H9 (cell line): ENCODE data around the gene EPAS1. TPM values are rescaled to one million over a fixed set of nuclear protein-coding genes. Genes with fewer than 3 reads are reported as not detected.

Experiments
- DNase-seq: peaks from one replicate; pipeline ENCODE4 v3.0.0-alpha.2; 2017
- H2AFZ ChIP-seq: one replicate; pipeline ENCODE4 v1.6.1; 2013; ENCODE audit warnings: mild to moderate bottlenecking, low read length, control low read depth, moderate library complexity
- H2AK5ac ChIP-seq: 2 replicates; pipeline ENCODE4 v1.6.1; 2013; ENCODE audit warnings: low read length, control low read depth, mixed read lengths; ENCODE audit not compliant: insufficient read length
- H2BK120ac ChIP-seq: one replicate; pipeline ENCODE4 v1.6.1; 2013; ENCODE audit warnings: low read depth, mild to moderate bottlenecking, low read length, control low read depth, inconsistent platforms; ENCODE audit not compliant: poor library complexity, severe bottlenecking
- H2BK12ac ChIP-seq: 2 replicates; pipeline ENCODE4 v1.6.1; 2013; ENCODE audit warnings: low read length, control low read depth, mixed read lengths, low read depth; ENCODE audit not compliant: insufficient read length
- H2BK15ac ChIP-seq: 2 replicates; pipeline ENCODE4 v1.6.1; 2013; ENCODE audit warnings: low read depth, low read length, control low read depth
- H2BK20ac ChIP-seq: one replicate; pipeline ENCODE4 v1.6.1; 2013; ENCODE audit warnings: low read depth, mild to moderate bottlenecking, low read length, control low read depth, inconsistent platforms; ENCODE audit not compliant: poor library complexity, severe bottlenecking
- H2BK5ac ChIP-seq: 2 replicates; pipeline ENCODE4 v1.6.1; 2013; ENCODE audit warnings: low read length, control low read depth, mixed read lengths; ENCODE audit not compliant: insufficient read length
- H3K14ac ChIP-seq: 2 replicates; pipeline ENCODE4 v1.6.1; 2013; ENCODE audit warnings: low read length, control low read depth; ENCODE audit not compliant: insufficient read depth
- H3K18ac ChIP-seq: 2 replicates; pipeline ENCODE4 v1.6.1; 2013; ENCODE audit warnings: low read depth, mild to moderate bottlenecking, mixed read lengths, low read length, control low read depth; ENCODE audit not compliant: insufficient read length
- H3K23ac ChIP-seq: 2 replicates; pipeline ENCODE4 v1.6.1; 2013; ENCODE audit warnings: low read length, control low read depth, mixed read lengths, low read depth; ENCODE audit not compliant: insufficient read length
- H3K23me2 ChIP-seq: 2 replicates; pipeline ENCODE4 v1.6.1; 2013; ENCODE audit warnings: low read depth, mild to moderate bottlenecking, mixed read lengths, low read length, control low read depth; ENCODE audit not compliant: insufficient read length, poor library complexity, severe bottlenecking
- H3K27ac ChIP-seq: 2 replicates; pipeline ENCODE4 v1.5.1; 2013; ENCODE audit warnings: low read length, control low read depth, mixed read lengths, low read depth; ENCODE audit not compliant: insufficient read length
- H3K27me3 ChIP-seq: 2 replicates; pipeline ENCODE4 v1.6.1; 2013; ENCODE audit warnings: low read length, control low read depth, inconsistent platforms; ENCODE audit not compliant: insufficient read depth
- H3K4ac ChIP-seq: 2 replicates; pipeline ENCODE4 v1.6.1; 2013; ENCODE audit warnings: low read depth, mild to moderate bottlenecking, control low read depth, inconsistent platforms, low read length, moderate library complexity
- H3K4me1 ChIP-seq: 2 replicates; pipeline ENCODE4 v1.6.1; 2013; ENCODE audit warnings: low read length, control low read depth, inconsistent platforms; ENCODE audit not compliant: insufficient read depth
- H3K4me2 ChIP-seq: 2 replicates; pipeline ENCODE4 v1.6.1; 2013; ENCODE audit warnings: low read length, control low read depth, mixed read lengths; ENCODE audit not compliant: insufficient read length, insufficient read depth
- H3K56ac ChIP-seq: 2 replicates; pipeline ENCODE4 v1.6.1; 2013; ENCODE audit warnings: low read depth, mild to moderate bottlenecking, mixed read lengths, low read length, control low read depth; ENCODE audit not compliant: insufficient read length
- H3K79me1 ChIP-seq: 2 replicates; pipeline ENCODE4 v1.6.1; 2013; ENCODE audit warnings: low read depth, mild to moderate bottlenecking, moderate library complexity, low read length, control low read depth, inconsistent platforms; ENCODE audit not compliant: insufficient read depth, poor library complexity, severe bottlenecking
- H3K79me2 ChIP-seq: 2 replicates; pipeline ENCODE4 v1.6.1; 2013; ENCODE audit warnings: low read length, control low read depth, inconsistent platforms; ENCODE audit not compliant: insufficient read depth
- H3K9ac ChIP-seq: 2 replicates; pipeline ENCODE4 v1.6.1; 2013; ENCODE audit warnings: low read length, control low read depth, mixed read lengths; ENCODE audit not compliant: insufficient read length; ENCODE audit errors: extremely low read depth
- H3K9me3 ChIP-seq: one replicate; pipeline ENCODE4 v1.6.1; 2013; ENCODE audit warnings: low read depth, low read length, inconsistent platforms; ENCODE audit not compliant: control insufficient read depth
- H3T11ph ChIP-seq: one replicate; pipeline ENCODE4 v1.6.1; 2013; ENCODE audit warnings: mild to moderate bottlenecking, low read length, control low read depth, inconsistent platforms
- H4K20me1 ChIP-seq: one replicate; pipeline ENCODE4 v1.6.1; 2013; ENCODE audit not compliant: control insufficient read depth, insufficient read length, insufficient read depth
- H4K5ac ChIP-seq: 2 replicates; pipeline ENCODE4 v1.6.1; 2013; ENCODE audit warnings: low read depth, mild to moderate bottlenecking, mixed read lengths, low read length, control low read depth; ENCODE audit not compliant: insufficient read length
- H4K8ac ChIP-seq: replicated peaks from 2 replicates; pipeline ENCODE4 v1.6.1; 2013; ENCODE audit warnings: low read length, control low read depth, mixed read lengths, low read depth; ENCODE audit not compliant: insufficient read length
- H4K91ac ChIP-seq: 2 replicates; pipeline ENCODE4 v1.6.1; 2013; ENCODE audit warnings: low read depth, mild to moderate bottlenecking, moderate library complexity, mixed read lengths, low read length, control low read depth; ENCODE audit not compliant: insufficient read length
- H3K27ac Mint-ChIP-seq, 3 experiments: 2 replicates in 2 of 3; 3 replicates in 1 of 3; pipeline ENCODE4 v1.8.0; 2020 to 2021; ENCODE audit warnings: mixed read lengths in 3 of 3, mild to moderate bottlenecking in 1 of 3, moderate library complexity in 1 of 3
- H3K27me3 Mint-ChIP-seq: 2 replicates; pipeline ENCODE4 v1.8.0; 2021; ENCODE audit warnings: low read depth, mild to moderate bottlenecking, moderate library complexity, mixed read lengths
- H3K36me3 Mint-ChIP-seq, 3 experiments: 2 replicates in 2 of 3; 3 replicates in 1 of 3; pipeline ENCODE4 v1.8.0; 2020 to 2021; ENCODE audit warnings: low read depth in 3 of 3, mixed read lengths in 3 of 3; ENCODE audit not compliant: insufficient read depth in 1 of 3
- H3K4me1 Mint-ChIP-seq, 2 experiments: 2 replicates each; pipeline ENCODE4 v1.8.0; 2020; ENCODE audit warnings: mixed read lengths in 2 of 2
- H3K4me3 Mint-ChIP-seq, 2 experiments: 2 replicates in 1 of 2; 3 replicates in 1 of 2; pipeline ENCODE4 v1.8.0; 2020 to 2021; ENCODE audit warnings: mild to moderate bottlenecking in 2 of 2, mixed read lengths in 2 of 2, moderate library complexity in 1 of 2
- H3K9me3 Mint-ChIP-seq, 2 experiments: 2 replicates in 1 of 2; 3 replicates in 1 of 2; pipeline ENCODE4 v1.8.0; 2020; ENCODE audit warnings: mild to moderate bottlenecking in 2 of 2, mixed read lengths in 2 of 2, moderate library complexity in 1 of 2
- WGBS: extraction: QIAGEN DNeasy Blood & Tissue Kit; methylation state at CpG from one replicate; pipeline ENCODE4 v1.1.7; 2013; ENCODE audit warnings: missing lambda C conversion rate, low lambda C conversion rate, mixed read lengths; ENCODE audit not compliant: insufficient read length; ENCODE audit errors: extremely low coverage; 5-methylcytosine and 5-hydroxymethylcytosine counted together
- total RNA-seq: library from RNA; stranded (reverse); gene quantifications from 2 replicates; pipeline ENCODE4 v1.2.1, GENCODE V29; 2021
- TF ChIP-seq, protein P1 (sequence below): fragments of 200-600 bp; sonication (generic); conservative IDR thresholded peaks from 3 replicates; pipeline ENCODE4 v1.8.0; 2021; ENCODE audit warnings: antibody characterized with exemption, mild to moderate bottlenecking

EPAS1 gene
- total RNA-seq, 1 experiment from 2014 or later, result 1.1 TPM

DNA sequence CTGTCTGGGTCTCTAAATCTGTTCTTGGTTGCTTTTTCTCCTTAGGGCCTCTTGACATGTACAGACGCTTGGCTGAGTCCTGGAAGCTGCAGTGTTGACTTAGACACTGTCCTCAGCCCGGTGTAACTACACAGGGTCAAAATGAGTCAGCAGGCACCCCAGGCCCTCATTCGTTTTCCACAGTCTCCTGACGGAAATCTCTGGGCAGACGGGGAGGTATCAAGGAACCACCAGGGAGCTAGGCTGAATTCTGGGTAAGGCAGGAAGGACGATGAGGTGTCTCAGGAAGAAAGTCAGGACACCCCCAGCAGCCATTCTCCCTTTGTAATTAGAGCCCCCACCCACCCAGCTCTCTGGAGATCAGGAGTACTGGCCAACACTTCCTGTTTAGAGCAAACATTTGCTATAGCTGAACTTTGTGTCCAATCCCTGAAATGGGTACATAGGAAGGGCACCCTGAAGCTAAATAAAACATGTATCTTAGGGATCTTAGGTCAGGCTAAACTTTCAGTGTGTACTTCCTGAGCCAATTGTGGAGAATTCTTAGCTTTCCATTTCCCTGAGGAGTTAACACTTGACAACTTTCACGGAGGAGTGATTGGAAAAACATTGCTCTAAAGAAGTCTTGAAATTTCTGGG, 23.9 kb upstream of the EPAS1 start:
- Histone ChIP-seq H2BK120ac (no peak overlapping the region), H3K4ac (no peak overlapping the region), H2BK12ac (no peak overlapping the region), H4K20me1 (no peaks in the 10 kb centered on the region), H3K27me3 (no peaks in the 10 kb centered on the region), H3K9me3 (no peaks in the 10 kb centered on the region), H4K5ac (no peak overlapping the region), H2AK5ac (no peak overlapping the region), H2BK20ac (no peak overlapping the region), H2BK5ac (no peak overlapping the region), H3K23me2 (no peaks in the 10 kb centered on the region), H3K27ac (no peak overlapping the region), H3K23ac (no peak overlapping the region), H3K18ac (no peak overlapping the region), H3K9ac (no peak overlapping the region), H3K14ac (no peak overlapping the region), H3K79me1 (no peaks in the 10 kb centered on the region), H2AFZ (no peak overlapping the region), H2BK15ac (no peak overlapping the region), H3K79me2 (no peaks in the 10 kb centered on the region), H4K91ac (no peak overlapping the region), H3K56ac (no peak overlapping the region), H4K8ac (no peak overlapping the region), H3K4me1 (no peaks in the 10 kb centered on the region; the same call in 1 of the 2 replicates), H3K4me2 (no peak overlapping the region), H3T11ph (no peak overlapping the region)
- TF ChIP-seq, protein P1, sequence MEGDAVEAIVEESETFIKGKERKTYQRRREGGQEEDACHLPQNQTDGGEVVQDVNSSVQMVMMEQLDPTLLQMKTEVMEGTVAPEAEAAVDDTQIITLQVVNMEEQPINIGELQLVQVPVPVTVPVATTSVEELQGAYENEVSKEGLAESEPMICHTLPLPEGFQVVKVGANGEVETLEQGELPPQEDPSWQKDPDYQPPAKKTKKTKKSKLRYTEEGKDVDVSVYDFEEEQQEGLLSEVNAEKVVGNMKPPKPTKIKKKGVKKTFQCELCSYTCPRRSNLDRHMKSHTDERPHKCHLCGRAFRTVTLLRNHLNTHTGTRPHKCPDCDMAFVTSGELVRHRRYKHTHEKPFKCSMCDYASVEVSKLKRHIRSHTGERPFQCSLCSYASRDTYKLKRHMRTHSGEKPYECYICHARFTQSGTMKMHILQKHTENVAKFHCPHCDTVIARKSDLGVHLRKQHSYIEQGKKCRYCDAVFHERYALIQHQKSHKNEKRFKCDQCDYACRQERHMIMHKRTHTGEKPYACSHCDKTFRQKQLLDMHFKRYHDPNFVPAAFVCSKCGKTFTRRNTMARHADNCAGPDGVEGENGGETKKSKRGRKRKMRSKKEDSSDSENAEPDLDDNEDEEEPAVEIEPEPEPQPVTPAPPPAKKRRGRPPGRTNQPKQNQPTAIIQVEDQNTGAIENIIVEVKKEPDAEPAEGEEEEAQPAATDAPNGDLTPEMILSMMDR, result no peak
- DNase-seq, result no peak
- no CpG with 5 or more reads among the region's 7 CpGs for WGBS
- Mint-ChIP-seq H3K27ac (no peak overlapping the region), H3K4me1 (peaks cover 26 to 27% of the 10 kb centered on the region in 2 experiments), H3K9me3 (no peaks in the 10 kb centered on the region), H3K36me3 (no peaks in the 10 kb centered on the region; a peak in 1 of 7 replicates), H3K27me3 (peaks cover 6% of the 10 kb centered on the region), H3K4me3 (no peak overlapping the region)
